Activated CD4-positive, CD25-positive, alpha-beta regulatory T cell treated with anti-CD3 and anti-CD28 coated beads, Interleukin-2, amount 50 U/mL, for 16 hours (primary cell): Measurements from ENCODE around the gene ADAMTS3.

ENCODE experiments used
- DNase-seq: peaks from one replicate; pipeline ENCODE4 v3.0.0-alpha.2; 2020; ENCODE audit warnings: low read depth, low spot score

ADAMTS3 gene

DNA sequence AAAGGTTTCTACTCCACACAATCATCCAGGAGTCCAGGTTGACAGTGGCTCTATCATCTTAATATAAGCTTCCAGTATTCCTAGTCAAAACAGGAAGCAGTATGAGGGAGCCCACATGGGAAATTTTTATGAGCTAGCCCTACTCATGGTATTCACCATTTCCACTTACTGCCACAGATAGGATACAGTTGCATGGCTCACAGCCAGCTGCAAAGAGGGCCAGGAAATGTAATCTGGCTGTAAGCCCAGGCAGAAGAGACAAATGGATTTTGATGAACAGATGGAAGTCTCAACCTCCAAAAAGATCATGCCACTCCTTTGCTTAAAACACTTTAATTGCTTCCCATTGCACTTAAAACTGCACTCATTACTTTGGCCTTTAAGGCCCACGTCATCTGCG, 150.6 kb downstream of the ADAMTS3 start:
- DNase-seq = no peak

DNA sequence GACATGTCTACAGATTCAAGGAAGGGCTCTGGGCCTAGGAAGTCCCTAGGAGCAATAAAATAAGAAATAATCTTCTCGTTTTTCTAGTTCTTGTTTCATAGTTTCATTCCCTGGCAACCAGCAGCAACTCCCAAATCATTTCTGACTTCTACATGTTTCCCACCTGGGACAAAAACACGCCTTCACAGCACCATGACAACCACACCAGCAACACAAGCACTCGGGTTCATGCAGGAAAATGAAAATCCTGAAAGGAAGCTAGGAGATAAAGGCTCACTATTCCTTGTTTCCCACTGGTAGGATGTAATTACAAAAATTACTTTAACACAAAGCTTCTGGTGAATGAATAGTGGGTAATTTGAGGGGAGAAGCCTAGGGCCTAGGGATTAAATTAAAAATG, 158.9 kb downstream of the ADAMTS3 start:
- no peak for DNase-seq

DNA sequence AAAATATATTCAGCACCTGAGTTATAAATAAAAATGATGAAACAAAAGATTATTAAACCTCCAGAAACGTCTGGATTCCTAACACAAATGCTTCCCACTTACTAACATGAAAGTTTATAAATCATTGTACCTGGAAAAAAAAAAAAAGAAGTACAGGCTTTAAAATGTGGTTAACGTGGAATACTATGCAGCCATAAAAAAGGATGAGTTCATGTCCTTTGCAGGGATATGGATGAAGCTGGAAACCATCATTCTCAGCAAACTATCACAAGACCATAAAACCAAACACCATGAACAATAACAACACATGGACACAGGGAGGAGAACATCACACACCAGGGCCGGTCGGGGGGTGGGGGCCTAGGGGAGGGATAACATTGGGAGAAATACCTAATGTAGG, 160.5 kb downstream of the ADAMTS3 start:
- DNase-seq = no peak

DNA sequence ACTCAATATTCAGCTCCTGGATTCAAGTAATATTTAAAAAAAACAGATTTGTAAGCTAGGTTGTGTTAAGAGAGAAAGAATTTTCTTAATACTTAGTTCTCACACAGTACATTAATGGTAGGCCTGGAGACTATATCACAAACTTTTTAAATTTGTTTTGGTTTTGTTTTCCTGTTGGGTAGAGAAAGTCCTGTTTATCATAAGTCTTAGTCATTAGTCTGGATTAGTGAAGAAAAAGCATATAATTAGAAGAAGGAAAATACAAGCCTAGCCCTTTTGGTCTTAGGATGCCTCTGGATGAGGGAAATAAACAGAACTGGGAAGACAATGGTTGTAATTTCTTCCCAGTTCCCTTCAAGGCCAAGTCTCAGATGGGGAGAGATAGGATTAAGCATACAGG, 163.6 kb downstream of the ADAMTS3 start:
- no peak for DNase-seq

DNA sequence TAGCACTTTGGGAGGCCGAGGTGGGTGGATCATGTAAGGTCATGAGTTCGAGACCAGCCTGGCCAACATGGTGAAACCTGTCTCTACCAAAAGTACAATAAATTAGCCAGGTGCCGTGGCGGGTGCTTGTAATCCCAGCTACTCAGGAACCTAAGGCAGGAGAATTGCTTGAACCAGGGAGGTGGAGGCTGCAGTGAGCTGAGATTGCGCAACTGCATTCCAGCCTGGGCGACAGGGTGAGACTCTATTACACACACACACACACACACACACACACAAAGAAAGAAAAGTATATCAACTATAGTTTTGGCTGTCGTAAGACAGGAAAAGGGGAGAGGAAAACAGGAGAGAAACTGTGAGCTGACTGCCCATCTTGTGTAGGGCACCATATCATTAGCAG, 171.7 kb downstream of the ADAMTS3 start:
- DNase-seq = no peak

DNA sequence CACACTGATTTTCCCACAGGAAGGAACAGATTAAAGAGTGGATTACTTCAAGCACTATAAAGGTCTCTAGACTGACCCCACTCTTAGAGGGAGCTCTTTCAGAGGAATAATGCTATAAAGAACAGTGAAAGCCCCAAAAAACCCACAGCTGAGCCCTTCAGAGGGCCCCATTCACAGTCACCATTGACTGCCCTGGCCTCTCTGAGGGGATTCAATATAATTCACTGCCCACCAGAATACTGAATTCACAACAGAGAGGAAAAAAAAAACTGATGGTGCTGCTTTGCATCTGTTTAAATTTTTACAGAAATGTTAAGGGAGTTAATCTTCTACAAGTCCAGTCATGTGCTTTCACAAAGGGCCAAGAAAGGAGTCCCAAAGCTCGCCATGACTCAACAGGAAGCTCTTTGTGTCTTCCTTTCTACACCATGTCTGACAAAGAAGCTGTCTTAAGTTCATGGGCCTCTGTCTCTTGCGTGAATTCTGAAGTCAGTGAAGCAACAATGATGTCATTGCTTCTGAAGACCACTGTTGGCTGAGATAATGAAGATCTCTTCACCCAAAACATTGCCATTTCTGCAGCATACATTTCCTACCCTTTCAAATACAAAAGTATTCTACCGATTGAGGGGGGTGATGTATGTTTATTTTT, 174.9 kb downstream of the ADAMTS3 start:
- DNase-seq = no peak

DNA sequence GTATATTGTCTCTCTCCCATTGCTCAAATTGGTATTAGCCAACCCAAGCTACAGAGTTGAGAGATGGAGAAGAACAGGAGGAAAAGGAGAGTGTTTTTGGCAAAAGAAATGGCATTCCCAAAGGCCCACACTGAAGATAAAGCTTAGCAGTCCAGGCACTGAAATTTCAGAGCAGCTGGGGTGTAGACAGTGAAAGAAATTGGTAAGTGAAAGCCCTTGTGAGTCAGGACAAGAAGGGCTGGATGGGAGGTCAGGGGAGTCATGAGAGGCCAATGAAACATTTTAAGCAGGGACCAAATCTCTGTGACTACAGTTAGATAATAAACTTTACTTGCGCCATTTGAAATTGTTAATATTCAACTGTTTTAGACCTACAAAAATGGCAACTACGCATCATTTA, 177.7 kb downstream of the ADAMTS3 start:
- DNase-seq = no peak

DNA sequence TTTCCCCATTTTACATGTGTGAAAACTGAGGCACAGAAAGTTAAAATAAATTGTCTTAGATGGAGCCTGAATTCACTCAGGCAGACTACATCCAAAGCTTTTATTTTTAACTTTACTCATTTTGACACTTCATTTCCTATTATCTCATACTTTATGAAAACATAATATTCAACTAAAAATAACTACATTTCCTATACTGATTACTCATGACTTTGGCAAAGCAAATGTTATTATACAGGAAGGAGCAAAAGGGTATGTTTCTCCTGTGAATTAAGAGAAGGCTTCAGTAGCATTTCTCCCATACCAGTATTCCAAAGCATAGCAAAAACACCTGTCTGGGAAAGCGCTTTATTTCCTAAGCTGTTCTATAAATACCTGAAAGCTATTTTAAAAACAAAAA, 178.6 kb downstream of the ADAMTS3 start:
- no peak for DNase-seq

DNA sequence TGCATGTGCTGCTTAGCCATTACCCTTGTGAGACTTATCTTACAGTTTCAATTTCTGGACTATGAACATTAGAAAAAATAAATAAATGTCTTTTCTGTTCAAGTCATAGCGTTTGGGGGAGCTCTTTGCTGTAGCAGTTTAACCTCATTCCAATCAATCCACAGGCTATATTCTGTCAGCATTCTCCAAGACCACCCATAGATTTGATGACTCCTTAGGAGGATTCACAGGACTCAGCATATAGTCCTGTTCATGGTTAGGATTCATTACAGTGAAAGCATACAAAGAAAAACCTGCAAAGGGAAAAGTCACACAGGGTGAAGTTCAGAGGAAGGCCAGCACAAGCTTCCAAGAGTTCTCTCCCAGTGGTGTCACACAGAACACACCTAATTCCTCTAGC, 180.5 kb downstream of the ADAMTS3 start:
- DNase-seq = no peak

DNA sequence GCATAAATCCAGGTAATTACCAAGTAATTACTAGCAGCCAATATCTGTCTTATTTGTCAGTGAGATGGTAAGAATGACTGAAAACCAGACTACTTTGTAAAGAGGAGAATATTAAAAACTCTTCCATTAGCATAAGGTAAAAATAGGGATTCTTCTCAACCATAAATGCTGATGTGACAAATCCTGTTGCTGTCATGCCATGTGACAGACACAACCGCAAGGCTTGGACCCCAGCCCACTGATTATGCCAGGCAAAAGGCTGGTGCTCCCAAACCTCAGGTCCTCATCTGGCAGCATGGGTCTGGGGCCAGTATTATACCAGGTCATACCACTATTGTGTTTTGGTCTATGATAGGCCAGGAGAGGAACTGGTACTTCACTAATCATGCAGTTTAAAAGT, 181.1 kb downstream of the ADAMTS3 start:
- no peak for DNase-seq

DNA sequence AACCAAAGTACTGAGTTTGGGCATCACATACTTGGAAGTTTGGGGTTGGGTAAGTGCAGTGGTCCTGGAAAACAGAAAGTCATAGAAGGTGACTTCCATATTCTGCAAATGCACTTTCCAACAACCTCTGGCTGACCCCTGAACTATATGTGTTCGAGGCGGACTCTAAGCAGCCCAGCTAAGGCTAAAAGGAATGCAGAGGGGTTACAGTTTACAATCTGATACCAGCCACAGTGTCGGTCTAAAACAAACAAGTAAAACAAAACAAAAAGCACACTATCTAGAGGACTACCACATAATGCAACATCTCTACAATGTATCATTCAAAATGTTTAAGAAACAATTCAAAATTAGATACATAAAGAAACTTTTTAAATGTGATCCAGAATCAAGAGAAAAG, 185.6 kb downstream of the ADAMTS3 start:
- no peak for DNase-seq

DNA sequence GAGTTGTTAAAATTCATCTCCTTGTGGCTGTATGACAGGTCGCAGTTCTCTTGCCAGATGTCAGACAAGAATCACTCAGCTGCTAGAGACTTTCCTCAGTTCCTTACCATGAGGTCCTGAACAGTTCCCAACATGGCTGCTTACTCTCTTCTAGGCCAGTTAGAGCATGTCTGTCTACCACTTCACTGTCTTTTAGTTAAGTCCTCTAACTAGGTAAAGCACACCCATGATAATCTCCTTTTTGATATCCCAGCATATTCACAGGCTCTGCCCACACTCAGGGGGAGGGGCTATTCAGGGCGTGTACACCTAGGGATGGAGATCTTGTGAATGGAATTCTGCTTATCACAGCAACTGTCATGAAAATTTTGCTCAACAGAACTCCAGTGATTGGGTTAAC, 190.1 kb downstream of the ADAMTS3 start:
- DNase-seq = no peak

DNA sequence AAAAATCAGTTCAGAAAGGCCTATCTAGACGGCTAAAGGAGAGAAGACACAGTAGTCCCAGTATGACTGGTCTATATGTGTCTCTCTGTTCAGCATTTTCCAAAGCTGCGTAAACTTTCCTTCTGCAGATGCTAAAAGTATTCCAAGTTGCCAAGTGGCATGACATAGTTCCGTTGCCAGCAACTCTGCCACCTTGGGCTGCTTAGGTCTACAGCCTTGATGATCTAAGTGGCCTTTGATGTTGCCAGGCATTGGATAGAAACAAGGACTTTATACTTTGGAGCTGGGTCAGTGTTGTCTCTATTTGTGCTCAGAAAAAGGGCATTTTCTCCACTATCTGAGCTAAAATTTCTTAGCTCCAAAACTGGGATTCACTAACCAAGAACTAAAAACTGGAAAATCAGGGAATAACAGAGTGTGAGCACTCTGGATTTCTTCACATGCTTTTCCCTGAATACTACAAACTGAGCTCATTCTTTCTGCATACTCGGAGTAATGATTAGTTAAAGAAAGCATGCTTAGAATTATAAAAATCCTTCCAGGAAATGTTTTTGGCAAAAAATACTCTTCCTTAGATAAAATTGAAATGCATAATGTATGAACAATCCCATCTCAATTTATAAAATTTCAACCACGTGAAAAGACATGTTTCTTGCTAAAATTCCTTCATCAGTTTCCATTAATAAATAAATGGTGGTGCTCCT, 191.4 kb downstream of the ADAMTS3 start:
- DNase-seq = no peak

DNA sequence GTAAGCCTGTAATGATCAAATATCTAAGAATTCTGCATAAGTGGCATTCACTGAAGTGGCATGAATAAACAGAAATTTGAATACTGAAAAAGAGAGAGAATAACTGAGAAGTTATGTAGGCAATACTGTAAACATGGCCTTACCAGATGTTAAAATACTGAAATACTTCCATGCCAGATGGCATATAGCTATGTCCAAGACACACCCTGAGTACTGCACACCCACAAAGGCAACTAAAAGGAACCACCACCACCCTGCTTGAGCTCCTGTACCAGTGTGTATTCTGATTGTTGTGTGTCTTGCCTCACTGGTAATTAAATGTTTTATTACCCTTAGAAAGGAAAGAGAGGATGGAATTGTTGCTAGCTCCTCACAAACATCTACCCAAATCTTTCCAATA, 192.1 kb downstream of the ADAMTS3 start:
- DNase-seq = no peak

DNA sequence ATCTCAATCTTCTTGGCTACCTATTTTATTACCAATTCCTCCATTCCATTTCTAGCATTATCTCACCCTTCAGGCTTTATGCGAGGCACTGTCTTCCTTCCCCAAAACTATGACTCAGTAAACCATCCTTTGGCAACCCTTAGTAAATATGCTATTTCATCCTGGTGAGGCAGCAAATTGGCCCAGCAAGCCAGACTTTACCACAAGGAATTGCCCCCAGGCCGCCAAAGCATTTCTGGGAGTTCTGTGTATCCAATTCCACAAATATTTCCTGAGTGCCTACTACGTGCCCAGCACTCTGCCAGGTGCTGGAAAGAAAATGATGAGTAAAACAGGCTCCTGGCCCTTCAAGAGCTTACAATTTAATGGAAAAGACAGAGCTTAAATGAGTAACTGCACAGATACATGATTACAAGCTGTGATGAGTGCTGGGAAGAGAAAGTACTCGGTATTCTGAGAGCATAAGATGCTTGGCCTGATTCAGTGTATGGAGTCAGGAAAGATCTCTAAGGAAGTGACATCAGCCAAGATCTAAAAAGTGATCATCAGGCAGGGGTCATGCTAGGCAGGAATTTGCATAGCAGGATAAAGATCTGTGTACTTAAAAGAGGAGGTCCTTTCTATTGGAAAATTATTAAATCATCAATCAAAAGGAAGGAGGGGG, 193.8 kb downstream of the ADAMTS3 start:
- DNase-seq = no peak

DNA sequence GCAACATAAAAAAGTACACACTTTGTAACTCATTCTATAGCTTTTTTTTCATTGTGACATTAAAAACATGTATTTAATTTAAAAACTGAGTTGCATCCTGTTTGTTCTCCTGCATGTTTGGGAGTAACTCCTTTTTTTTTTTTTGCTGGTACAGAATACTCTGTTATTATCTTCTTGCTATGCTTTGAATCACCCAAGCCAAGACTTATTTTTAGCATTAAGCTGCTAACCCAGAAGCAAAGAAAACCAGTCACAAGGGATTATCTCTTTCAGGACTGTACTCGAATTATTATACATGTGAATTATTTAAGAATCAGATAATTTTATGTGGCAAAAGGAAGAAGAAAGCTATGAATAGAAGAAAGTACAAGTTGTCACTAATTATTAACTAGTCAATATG, 194.9 kb downstream of the ADAMTS3 start:
- no peak for DNase-seq

DNA sequence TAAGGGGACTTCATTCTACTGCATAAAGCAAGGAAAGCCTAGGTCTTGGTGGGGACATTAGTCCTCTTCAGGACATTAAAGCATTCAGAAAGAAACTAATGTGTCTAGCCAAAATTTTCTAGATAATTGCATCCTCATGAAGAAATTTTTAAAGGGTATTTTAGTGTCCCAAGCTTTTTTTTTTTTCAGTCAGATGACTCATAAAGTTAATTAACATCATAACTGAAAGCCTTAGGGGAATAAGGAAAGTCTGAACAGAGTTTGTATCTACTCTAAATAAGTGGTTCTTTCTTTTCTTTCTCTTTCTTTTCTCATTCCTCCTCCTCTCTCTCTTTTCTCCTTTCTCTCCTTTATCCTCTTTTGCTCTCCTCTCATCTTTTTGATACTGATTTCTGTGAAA, 202.4 kb downstream of the ADAMTS3 start:
- DNase-seq = no peak

DNA sequence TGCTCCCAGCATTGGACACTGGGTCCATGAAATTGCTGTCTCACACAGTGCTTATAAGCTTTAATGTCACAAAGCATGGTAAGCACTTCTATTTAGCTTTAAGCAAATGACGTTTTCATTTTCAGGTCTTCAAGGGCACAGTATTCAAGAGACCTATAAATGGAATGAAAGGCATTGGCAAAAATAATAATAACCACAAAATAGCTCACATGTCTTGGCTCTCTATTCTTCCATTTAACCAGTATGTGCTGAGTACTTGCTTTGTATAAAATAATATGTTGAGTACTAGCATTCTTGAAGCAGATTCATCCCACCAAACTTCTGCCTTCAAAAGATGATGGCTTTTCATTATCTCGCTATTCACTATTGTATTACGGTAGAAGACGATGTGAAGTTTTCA, 203.0 kb downstream of the ADAMTS3 start:
- DNase-seq = no peak

DNA sequence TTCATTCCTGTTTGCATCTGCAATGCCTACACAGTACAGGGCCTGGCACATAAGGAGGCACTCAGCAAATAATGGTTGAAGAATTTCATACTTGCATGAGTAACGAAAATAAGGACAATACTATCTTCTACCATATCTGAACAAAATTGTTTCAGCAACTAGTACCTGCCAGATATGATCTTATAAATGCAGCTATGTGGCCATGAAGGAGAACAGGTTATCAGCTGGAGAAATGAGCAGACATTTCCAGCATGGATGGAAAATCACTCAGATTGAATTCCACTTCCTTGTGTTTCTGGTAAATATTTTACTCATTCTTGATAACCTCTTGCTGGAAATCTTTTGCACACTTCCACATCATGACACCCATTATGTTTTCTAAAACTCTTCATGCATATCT, 204.0 kb downstream of the ADAMTS3 start:
- no peak for DNase-seq

DNA sequence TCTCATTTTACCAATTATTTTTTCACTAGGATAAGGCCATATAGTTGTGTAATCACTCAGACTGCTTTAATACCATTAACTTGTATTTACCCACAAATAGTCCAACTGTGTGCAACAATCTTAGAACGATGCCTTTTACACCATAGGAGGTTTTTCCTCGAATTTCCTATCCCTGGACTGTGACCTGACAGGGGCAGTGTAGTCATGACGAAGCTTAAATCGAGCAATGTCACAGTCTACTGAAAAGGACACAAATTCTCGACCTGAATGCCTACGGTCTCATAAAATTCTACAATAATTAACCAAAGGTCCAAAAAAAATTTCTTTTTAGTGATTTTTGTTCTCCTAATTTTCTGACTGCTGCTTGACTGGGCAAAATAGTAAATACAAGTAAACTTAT, 208.9 kb downstream of the ADAMTS3 start:
- DNase-seq = no peak

DNA sequence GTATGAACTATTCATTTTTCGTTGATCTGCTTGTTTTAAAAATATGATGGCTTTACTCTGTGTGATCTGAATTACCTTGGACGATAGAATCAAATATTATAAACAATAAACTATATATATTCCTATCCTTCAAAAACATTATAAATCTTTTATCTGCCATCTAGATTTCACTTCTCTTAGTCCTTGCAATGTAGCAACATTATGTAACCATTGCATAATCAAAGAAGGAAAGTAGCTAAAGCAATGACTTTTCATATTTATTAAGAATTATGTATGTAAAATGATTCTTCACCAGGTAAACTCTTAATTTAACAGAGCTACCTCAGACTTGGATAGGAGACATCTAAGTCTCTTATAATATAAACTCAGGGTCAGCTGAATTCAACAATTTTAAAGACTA, 210.5 kb downstream of the ADAMTS3 start:
- no peak for DNase-seq

DNA sequence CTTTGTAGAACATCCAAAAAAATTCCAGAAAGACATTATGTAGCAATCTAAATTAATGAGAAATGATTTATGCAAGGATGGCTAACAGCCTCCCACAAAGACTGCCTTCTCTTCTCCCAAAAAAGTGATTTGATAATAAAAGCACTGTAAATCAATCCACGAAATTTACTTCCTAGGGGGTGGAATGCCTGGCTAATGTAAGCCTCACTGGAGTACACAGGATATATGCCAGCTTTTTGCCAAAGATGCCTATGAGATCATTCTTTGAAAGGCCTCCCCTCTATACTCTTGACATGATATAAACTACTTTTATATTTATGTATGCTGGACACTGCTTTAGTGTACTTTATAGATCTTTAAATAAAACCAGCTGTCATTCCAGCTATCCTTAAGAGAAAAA, 211.1 kb downstream of the ADAMTS3 start:
- DNase-seq = no peak

DNA sequence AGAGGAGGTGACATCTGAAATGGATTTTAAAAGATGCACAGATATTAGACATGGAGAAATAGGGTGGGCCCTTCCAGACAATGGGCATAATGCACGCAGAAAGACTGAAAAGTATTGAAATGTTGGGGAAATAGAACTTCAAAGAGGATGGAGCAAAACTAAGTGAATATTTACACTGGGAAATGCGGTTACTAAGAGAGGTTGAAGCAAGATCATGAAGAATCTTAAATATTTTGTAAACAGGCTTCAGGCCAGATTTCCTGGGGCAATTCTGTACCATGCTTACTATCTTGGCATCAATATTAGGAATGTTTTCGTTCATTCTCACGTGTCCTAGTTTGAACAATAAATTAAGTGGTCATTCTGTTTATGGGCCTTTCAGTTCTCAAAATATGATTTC, 216.3 kb downstream of the ADAMTS3 start:
- DNase-seq = no peak
